GM18499 (cell line): ENCODE results near the gene LPAR3.

Experiments
- ATAC-seq: cut with Tn5 transposase; IDR thresholded peaks from one replicate; pipeline ENCODE4 v1.9.1; 2021; ENCODE audit warnings: moderate number of reproducible peaks; ENCODE audit not compliant: insufficient read depth, unreplicated experiment

Gene LPAR3

DNA sequence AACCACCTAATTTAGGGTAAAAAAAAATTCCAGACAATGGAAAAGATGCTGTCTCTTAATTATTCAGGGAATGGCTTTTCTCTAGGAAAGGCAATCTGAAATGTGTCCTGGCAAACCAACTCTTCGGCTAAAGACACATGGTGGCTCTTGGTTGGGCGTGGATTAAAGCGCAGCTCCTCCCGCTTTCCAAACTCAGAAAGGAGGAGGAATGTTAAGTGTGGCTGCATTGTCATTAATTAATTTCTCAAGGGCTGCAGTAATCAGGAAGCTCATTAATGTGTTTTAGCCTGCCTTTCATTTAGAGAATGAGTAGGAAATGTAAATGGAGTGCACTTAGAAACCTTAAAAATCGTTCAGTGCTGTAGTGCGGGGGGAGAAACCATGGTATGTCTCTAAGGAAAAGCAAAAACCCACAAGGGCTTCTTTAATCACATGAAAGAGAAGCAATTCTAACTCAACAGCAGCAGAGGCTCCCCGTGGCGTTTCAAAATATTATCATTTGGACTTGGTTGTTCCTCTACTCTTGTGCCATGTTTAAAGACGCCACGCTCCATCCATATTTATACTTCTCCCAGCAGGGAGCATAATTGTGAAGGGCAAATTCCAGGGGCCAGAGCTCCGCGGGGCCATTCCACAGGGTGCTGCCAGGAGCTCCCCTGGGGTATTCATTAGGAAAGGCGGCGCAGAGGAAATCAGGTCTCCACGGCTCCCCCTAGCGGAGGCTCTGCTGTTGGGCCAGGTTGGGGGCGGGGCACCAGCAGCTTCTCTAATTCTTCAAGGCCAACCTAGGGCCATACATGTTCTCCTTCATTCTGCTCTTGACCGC lies 110.8 kb downstream of the LPAR3 start:
- no peak for ATAC-seq

DNA sequence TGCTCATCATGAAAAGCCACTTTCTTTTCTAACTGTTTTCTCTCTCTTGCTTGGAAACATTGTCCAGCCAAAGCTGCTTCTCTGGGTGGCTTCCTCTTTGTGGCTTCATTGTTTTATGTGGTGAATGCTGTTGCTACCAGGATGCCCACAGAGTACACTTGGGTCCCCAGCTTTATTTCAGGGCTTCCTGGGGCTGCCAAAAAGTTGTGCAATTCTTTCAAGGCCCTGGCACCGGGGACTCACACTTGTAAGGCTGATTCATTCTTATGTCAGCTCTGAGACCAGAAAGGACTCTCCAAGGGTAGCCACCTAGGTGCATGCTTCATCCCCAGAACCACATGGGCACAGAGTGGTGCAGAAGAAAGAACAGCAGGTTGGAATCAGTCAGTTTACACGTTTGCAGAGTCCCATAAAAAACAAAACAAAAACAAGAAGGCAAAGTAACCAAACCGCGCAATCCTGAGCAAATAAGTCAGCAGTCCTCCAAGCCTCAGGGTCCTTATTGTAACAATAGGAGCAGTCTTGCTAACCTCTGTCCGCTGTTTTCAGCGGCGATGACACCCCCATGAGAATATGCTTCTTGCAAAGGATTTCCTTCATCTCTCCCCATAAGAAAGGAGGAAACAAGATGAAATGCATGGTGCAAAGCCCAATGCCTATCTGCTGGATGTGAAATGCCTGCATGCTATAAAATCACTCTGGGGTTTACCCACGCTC lies 112.8 kb downstream of the LPAR3 start:
- ATAC-seq: no peak

DNA sequence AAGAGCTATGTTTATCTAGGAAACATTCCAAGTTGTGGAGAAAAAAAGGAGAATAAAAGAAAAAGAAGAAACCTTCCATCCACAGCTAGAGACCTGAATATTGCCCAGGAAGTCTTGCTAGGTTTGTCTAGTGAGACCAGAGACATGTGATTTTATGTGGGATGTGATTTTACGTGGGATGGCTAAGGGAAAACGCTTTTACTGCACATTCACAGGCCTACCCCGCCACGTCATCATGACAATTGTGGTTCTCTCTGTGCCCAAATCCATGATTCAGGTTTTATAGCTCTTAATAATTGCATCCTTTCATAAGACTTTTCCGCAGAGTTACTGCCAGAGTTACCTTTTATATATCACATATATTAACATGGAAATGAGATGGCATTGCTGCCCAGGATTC lies 116.4 kb downstream of the LPAR3 start:
- no peak for ATAC-seq

DNA sequence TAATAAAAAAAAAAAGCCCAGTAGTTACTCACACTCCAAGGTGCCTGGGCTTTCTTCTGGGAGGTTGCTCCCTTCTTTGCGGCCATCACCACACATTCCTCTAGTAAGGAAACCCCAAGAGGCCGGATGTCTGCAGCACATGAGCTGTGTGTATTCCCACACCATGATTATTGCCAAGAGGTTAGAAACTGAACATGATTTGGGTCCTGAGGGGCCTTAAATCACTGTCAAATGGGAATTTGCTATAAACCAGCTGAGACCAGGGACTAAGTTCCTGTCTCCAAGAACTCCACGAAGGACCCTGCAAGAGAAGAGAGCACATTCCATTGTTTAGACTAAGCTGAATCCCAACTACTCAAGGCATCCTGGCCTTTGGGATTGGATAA lies 117.5 kb downstream of the LPAR3 start:
- no peak for ATAC-seq

DNA sequence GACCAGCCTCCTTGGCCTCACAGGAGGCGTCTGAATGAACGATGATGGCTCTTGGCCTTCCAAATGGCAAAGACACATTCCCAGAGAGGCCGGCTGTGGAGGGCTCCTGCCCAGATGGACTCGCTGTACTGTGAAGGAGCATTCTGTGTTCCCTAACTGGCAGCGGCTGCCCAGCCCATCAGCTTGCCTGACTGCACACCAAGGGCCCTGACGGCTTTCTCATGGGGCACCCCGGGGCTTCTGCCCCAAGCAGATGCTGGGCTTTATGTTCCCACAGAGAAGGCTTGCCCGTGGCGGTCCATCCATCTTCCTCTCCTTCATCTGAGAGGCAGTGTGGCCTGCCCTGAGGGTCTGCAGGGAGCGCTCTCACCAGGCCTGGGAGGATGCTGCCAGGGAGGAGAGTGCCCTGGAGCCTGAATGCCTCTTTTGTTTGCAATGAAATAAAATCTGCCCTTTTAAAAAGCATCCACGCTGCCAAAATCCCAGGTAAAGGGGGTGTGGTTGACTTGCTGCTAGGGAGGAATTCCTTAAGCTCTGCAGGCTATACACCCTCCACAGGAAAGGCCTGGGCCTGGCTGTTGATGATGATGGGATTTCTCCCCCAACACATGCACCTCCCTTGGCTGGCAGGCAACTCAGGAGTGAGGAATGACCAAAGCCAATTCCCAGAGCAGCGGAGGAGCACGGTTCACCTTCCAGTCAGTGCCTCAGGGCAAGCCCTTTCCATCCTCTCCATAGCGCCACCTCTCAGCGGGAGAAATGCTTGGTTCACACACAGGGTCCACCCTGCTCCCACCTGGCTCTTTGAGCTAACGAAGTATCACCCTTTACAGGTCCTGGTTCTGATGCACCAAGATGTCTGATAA lies 118.1 kb downstream of the LPAR3 start:
- ATAC-seq: no peak

DNA sequence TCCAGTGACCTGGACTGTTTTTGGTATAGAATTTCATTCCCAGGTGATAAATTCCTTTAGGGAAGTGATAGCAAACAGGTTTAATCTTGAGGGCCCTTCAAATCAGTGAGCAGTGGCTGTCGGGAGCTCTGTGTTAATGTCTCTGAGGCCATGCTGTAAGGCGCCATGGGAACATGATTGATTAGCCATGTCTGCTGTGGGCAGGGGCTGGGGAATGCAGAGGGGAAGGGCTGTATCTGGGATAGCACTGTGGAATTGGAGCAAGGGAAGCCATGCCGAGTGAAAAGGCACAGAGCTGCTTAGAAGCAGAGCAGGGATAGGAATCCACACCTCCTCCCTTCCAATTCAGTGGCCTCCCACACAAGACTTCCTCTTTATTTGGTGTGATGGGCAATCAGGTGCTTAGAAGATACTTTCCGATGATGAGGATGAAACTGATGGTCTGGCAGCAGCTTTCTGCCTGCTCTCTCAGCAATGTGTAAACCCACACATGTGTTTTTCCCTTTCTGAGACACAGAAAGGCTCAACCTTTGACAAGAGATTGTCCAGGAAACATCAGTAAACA lies 119.0 kb downstream of the LPAR3 start:
- ATAC-seq: no peak

DNA sequence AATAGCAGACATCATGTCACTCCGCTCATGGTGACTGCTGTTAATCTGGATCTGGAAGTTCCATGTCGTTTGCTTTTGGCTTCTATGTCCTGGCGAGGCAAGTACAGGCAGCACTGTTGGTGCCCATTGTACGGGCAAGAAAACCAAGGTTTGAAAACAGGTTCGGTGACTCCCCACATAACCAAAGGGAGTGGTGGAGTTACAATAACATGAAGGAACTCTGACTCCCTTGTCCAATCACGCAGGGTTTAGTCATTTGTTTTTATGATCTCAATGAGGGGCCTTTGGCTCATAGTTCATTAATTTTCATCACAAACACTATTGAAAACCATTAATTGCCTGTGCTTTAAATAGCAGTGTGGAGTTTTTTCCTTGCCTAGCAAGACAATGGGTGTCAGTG lies 119.8 kb downstream of the LPAR3 start:
- no peak for ATAC-seq

DNA sequence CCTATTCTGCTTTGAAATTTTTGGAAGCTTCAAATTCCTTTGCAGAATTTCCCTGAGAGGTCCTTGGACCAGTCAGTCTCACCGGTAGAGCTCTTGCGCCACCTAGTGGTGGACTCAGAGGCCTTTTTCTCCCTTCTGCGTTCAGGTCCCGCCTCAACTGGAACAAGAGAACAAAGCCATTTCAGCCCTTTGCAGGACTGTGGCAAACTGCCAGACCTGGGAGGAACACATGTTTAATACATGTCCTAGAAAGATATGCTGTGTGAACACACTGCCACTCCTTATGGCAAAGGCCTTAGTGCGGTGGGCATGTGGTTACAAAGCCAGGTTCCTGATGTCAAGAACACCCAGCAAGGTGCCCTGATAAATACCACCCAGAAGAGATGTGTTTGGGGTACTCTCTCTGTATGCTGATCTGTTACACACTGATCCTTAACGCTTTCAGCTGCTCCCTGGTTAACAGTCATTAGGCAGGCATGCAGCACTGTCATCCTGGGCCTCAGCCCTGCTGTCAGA lies 120.5 kb downstream of the LPAR3 start:
- ATAC-seq: no peak

DNA sequence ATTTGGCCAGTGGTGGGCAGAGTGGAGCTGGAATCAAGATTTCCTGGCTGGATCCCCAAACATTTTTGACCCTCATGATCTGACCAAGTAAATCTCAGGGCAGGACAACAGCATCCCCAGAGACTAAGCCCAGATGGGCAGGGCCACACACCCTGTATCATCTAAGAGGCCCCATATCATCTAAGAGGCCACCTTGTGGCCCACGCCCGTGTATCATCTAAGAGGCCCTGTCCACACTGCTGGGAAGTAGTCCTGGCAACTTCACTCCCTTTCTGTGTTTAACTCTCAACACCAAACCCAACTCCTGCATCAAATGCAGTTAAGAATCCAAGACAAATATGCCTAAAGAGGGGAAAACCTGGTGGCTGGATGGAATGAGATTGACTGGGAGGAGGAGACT lies 121.1 kb downstream of the LPAR3 start:
- ATAC-seq: no peak

DNA sequence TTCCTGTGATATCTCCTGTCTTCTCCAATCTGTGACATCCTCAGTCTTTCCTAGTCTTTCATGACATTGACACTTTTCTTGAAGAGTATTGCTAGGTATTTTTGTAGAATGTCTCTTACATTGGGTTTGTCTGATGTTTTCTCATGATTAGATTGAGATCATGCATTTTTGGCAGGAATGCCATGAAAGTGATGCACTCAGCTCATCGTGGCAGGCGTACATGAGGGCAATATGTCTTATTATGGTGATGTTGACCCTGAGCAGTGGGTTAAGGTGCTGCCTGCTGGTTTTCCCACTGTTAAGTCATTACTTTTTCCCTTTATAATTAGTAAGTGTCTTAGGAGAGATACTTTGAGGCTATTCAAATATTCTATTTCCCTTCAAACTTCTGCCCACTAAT lies 122.5 kb downstream of the LPAR3 start:
- ATAC-seq: no peak

DNA sequence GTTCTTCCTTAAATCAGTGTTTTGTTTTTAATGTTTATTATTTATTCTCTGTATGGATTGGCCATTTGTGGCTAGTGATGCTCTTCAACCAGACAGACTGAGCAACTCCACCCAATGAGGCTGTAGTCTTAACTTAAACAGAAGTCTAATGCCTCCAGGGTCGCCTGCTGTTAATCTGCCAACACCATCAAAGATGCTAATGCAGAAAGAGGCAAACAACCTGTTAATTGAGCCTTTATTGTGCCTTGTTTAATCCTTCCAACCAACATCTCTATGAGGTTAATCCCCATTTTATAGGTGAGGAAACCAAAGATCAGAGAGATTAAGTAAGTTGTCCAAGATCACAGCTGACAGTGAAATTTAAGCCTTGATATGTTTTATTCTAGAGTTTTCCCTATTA lies 123.4 kb downstream of the LPAR3 start:
- ATAC-seq: no peak

DNA sequence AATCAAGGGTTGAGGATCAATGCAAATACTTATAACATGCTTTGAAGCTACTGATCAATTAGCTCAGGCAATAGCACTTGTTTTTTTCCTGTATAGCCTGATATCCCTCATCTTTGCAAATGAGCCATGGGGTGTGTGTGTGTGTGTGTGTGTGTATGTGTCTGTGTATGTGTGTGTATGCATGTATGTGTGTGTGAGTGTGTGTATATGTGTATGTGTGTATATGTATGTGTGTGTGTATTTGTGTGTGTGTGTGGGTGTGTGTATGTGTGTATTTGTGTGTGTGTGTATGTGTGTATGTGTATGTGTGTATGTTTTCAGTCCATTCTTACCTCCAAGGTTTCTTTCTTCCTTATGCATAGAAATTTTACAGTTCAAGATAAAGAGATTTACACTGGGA lies 124.4 kb downstream of the LPAR3 start:
- ATAC-seq: no peak

DNA sequence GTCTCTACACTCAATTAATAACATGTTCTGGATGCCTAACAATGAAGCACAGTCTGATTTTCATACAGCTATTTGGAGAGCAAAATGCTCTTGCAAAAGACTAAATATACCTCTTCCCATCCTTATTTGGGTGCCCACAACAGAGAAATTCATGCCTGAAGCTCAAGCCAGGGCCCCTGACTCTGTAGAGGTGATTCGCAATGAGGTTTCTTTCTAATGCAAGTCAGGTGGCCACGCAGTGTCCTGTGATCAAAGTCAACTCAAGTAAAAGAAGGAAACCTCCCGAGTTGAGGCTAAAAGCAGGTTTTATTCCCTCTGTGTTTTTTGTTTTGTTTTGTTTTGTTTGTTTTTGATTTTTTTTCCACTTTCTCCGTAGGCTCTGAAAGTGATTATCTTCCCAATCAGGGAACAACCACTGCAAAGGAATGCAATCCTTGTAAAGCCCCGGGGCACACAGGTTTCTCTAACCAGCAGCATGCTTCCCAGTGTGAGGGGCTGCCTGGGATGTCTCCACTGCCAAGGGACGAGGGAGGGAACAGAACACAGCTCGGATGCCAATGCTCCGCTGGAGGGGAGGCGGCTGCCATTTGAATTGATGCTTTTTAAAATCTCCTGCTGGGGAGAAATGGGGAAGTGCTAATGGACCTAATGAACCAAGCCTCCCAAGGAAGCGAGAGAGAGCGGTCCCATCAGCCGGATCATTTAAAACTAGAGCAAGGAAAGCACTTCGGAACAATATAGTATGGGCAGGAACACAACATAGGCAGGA lies 128.9 kb downstream of the LPAR3 start:
- no peak for ATAC-seq

DNA sequence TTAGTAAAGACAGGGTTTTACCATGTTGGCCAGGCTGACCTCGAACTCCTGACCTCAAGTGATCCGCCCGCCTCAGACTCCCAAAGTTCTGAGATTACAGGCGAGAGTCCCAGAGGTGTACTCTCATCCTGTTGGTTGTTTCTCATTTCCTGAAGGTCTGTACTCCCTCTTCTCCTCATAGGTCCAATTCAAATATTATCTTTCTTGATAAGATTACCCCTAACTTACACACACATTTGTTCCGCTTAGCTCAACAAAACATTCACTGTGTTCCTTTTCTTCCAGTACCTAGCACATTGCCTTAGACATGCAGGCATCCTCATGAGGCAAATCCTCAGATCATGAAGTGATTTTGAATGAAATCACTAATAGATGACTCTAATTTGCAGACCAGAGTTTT lies 130.3 kb downstream of the LPAR3 start:
- no peak for ATAC-seq
